HG02970 (cell line): ENCODE data around the gene ADAD1.
"Not testable (repeated sequence)": the region's sequence is repeated elsewhere in the genome, so short reads cannot be mapped to it uniquely, and the experiment has no call there.

ENCODE experiments used
- ATAC-seq: cut with Tn5 transposase; IDR thresholded peaks from one replicate; pipeline ENCODE4 v1.9.1; 2021; ENCODE audit warnings: mild to moderate bottlenecking, moderate library complexity, moderate number of reproducible peaks; ENCODE audit not compliant: unreplicated experiment, low FRiP score

ADAD1 gene

DNA sequence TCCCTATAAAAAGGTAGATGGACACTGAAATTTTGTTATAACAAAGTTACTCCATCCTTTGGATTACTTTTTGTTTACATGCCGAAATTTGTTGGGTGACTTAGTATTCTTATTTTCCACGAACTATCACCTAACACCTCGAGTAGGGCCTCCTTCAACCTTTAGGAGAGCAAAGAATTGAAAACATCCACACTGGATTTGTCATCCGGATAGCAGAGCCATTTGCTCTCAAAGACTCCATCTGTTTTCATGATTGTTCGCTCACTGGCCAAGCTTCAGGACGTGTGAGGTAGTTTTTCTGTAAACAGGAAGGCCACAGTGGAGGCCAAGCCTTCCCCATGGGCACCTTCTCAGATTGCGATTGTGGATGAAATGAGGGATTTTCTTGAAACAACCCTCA, at the start of gene ADAD1:
ADAD1 (plus strand) TSS at position 301 of the 400 bp plus-strand sequence. CDS start 1,059 bp downstream, outside the sequence.
- no peak for ATAC-seq

- ATAC-seq: no peak
These were observed 48.8 kb upstream of the ADAD1 start for GRCh38 chr4:122329876-122330565.

- no peak for ATAC-seq
These were observed 47.6 kb upstream of the ADAD1 start for GRCh38 chr4:122331195-122331594.

DNA sequence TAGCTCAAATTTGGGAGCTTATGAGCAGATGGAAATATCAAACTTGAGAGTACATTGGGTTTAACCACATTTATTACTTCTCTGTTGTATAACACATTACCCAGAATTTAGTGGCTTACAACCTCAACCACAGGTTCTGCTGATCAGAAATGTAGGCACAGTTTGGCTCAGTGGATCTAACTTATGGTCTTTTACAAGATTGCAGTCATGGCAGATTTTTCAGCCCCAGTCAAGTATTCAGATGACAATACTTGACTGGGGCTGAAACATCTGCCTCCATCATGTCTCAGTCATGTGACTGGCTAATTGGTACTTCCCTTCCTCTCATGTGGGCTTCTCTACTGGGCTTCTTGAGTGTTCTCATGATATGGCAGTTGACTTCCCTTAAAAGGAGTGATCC, 44.0 kb upstream of the ADAD1 start:
- ATAC-seq: no peak

- no peak for ATAC-seq
These were observed 36.9 kb upstream of the ADAD1 start for GRCh38 chr4:122341886-122342285.

DNA sequence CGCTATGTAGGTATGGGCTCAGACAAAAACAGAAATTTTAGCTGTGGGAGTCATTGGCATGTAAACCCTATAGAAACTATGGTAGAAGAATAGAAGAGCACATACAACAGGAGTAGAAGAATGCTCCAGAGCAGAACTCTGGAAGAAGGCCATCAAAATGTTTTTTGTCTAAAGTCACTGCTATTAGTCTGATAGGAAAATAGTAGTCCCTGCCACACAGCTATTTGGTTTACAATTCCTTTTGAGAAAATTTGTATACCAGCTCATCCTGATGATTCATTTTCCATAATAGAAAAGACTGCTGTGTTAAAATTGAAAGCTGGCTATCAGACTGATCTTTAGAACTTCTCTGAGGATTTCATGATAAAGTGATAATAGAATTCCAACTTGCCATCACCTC, 32.8 kb upstream of the ADAD1 start:
- no peak for ATAC-seq

GRCh38 chr4:122346503-122346902, 32.3 kb upstream of the ADAD1 start:
- no peak for ATAC-seq

DNA sequence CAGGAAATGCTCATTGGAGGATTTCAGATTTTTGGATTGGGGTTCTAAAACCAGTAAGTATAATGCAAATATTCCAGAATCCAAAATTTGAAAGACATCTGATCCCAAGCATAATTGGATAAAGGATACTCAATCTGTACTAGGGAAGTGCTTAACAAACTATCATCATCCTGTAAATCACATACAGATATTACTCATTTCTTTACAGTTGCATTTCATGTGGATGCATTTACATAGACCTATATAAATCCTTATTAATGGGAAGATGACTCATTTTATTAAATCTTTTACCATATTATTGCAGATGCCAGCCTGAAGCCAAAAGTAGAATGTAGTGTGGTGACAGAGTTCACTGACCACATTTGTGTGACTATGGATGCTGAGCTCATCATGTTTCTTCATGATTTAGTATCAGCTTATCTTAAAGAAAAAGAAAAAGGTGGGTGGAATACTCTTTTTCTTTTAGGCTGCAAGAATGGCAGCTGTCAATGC, 22.4 kb upstream of the ADAD1 start:
- ATAC-seq: no peak

GRCh38 chr4:122360754-122361153, 18.1 kb upstream of the ADAD1 start:
- no peak for ATAC-seq

GRCh38 chr4:122364700-122365404, 14.0 kb upstream of the ADAD1 start:
- no peak for ATAC-seq

DNA sequence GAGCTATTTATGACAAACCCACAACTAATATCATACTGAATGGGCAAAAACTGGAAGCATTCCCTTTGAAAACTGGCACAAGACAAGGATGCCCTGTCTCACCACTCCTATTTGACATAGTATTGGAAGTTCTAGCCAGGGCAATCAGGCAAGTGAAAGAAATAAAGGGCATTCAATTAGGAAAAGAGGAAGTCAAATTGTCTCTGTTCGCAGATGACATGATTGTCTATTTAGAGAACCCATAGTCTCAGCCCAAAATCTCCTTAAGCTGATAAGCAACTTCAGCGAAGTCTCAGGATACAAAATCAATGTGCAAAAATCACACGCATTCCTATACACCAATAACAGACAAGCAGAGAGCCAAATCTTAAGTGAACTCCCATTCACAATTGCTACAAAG, 10.0 kb upstream of the ADAD1 start:
- not testable (repeated sequence) for ATAC-seq

- no peak for ATAC-seq
These were observed 1.5 kb upstream of the ADAD1 start for GRCh38 chr4:122377352-122377751.

DNA sequence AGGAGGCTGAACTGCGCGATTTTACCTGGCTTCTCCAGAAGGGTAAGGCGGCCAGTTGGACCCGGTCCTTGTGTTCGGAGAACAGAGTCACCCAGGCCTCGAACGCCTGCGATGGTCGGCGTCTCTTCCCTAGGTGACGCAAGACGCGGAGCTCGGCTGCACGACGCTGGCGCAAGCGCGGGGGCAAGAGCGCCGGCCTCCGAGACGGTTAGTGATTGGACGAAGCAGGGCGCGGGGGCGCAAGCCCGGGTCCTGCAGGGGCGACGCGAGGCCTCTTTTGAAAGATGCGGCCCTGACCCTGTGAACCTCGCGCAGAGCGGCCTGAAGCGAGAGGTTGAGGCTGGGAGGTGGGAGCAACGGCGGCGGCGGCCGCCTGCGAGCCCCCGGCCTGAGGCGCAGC, 428 bp downstream of the ADAD1 start:
- ATAC-seq: no peak

DNA sequence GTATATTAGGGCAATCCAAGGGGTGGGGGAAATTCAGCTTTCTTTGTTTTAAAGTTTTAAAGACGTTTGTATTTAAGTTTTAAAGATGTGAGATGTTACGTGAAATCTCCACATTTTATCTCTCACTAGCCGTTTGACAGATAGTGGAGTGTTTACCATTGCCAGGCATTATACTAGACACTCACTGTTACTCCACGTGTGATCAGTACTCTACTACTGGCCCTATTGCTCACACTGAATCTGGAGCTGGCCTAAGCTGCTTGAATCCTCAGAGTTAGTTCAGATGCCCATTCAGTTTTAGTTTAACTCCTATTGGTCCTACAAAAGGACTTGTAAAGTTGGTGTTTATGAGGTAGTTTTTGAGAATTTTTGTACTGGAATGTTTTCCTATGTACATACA, 4.5 kb downstream of the ADAD1 start:
- no peak for ATAC-seq

GRCh38 chr4:122384245-122384644, 5.4 kb downstream of the ADAD1 start:
- ATAC-seq: no peak

DNA sequence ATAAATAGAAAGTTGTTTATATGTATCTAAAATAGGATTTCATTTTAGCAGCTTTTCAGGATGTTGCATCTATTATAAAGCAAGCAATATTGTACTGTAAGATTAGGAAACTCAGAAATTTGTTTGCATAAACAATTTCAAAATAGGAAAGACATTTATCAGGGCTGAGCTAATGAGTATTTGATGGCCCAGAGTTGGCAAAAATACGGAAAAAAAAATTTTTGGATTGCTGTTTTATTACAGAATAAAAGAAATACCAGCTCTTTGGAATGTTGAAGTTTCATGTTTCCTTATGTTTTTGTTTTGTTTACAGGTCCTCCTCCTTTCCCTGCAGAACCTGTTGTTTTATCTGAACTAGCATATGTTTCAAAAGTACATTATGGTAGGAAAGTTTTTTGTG, 14.5 kb downstream of the ADAD1 start:
- ATAC-seq: no peak

DNA sequence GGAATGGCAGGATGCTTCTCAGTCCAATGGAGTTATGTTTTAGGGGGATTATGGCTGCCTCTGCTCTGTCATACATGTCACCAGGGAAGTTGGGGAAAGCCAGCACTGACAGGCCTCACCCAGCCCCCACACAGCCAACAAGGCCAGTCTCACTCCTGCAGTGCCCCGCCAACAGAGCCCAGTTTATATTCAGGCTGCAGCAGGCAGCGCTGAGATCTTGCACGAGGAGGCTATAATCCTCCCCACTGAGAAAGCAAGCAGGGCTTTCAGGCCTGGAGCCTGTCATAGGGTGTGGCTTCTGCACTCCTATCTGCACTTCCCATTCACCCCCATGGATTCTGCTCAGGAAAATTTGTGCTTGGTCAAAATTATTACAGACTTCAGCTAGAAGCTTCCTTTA, 25.1 kb downstream of the ADAD1 start:
- no peak for ATAC-seq

DNA sequence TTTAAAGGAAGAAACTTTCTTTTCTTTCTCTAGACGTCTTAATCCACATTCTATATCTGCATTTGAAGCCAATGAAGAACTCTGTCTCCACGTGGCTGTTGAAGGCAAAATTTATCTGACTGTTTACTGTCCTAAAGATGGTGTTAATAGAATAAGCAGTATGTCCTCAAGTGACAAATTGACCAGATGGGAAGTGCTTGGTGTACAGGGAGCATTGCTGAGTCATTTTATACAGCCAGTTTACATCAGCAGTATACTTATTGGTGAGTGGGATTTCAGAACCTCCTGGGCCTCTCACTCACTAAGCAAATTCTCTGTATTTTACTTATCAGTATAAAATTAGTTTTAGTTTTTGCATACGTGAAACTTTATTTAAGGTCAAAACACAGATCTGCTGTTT, 33.7 kb downstream of the ADAD1 start:
- ATAC-seq: no peak

DNA sequence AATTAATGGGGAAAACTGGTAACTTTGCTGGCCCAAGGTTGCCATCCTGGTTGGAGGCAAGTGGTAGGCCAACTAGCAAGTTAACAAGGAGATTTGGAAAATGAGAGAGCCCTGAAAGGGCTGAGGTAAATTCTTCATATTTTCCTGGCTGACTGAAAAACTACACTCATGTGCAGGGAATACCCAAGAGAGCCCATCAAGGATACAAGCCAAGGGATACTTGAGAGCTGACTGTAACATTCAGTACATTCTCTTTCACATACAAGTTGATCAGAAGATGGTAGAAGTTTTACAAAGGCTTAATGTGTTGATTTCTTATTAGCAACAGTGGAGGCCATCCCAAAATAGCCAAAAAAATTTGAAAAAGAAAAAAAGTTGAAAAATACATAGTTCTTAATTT, 44.4 kb downstream of the ADAD1 start:
- no peak for ATAC-seq

GRCh38 chr4:122431351-122431750, 52.5 kb downstream of the ADAD1 start:
- no peak for ATAC-seq

- no peak for ATAC-seq
These were observed 55.5 kb downstream of the ADAD1 start for GRCh38 chr4:122434285-122434684.

GRCh38 chr4:122450847-122451246, 72.0 kb downstream of the ADAD1 start:
- ATAC-seq: no peak
